Stomach smooth muscle (tissue), 2 donors: Measurements from ENCODE around the gene ALDH9A1.
"Not testable (repeated sequence)": the region's sequence is repeated elsewhere in the genome, so short reads cannot be mapped to it uniquely, and the experiment has no call there.

Source experiments
- H3K27ac ChIP-seq: one replicate; pipeline ENCODE4 v1.7.0; 2013; ENCODE audit warnings: mild to moderate bottlenecking, low read length, inconsistent platforms
- H3K27me3 ChIP-seq, 2 donors: one replicate each; pipeline ENCODE4 v1.7.0; 2013; ENCODE audit warnings: low read length in 2 of 2; ENCODE audit not compliant: insufficient read depth in 2 of 2, control insufficient read depth in 1 of 2
- H3K36me3 ChIP-seq, 2 donors: one replicate each; pipeline ENCODE4 v1.7.0; 2013; ENCODE audit warnings: low read length in 2 of 2; ENCODE audit not compliant: control insufficient read depth in 2 of 2, insufficient read depth in 2 of 2
- H3K4me1 ChIP-seq: one replicate; pipeline ENCODE4 v1.7.0; 2013; ENCODE audit warnings: low read length; ENCODE audit not compliant: control insufficient read depth, insufficient read depth
- H3K4me3 ChIP-seq, 2 donors: one replicate each; pipeline ENCODE4 v1.7.0; 2013; ENCODE audit warnings: low read length in 2 of 2
- H3K9ac ChIP-seq, 2 donors: one replicate each; pipeline ENCODE4 v1.7.0; 2013; ENCODE audit warnings: low read length in 2 of 2, mild to moderate bottlenecking in 1 of 2
- H3K9me3 ChIP-seq, 2 donors: one replicate each; pipeline ENCODE4 v1.7.0; 2013; ENCODE audit warnings: low read length in 2 of 2; ENCODE audit not compliant: control insufficient read depth in 2 of 2
- donor health status: healthy.
- donor health status: Pancreatic carcinoma.

Gene ALDH9A1

GRCh38 chr1:165697881-165698760 is at the start of gene ALDH9A1:
Gene ALDH9A1 (minus strand): TSS chr1:165698562. CDS start chr1:165698558, 4 bp downstream.
- H3K9me3 ChIP-seq, result no peaks in the 10 kb centered on the region
- no peaks in the 10 kb centered on the region for H3K27me3 ChIP-seq
- H3K36me3 ChIP-seq, result no peaks in the 10 kb centered on the region
- peak within 1 kb of the TSS; percentile 80 for H3K27ac ChIP-seq
- H3K9ac ChIP-seq, result peak within 1 kb of the TSS; percentile 78 to 92
- H3K4me3 ChIP-seq, result peak within 1 kb of the TSS; percentile 85 to 98
- H3K4me1 ChIP-seq, result peaks cover 4% of the 10 kb centered on the region

GRCh38 chr1:165747632-165748447 is 49.5 kb upstream of the ALDH9A1 start:
- no peak overlapping the region for H3K4me3 ChIP-seq
- no peak overlapping the region for H3K27ac ChIP-seq
- H3K9ac ChIP-seq, result no peak overlapping the region
- H3K4me1 ChIP-seq, result no peaks in the 10 kb centered on the region
- H3K36me3 ChIP-seq, result peaks cover 2 to 8% of the 10 kb centered on the region in 2 donors
- no peaks in the 10 kb centered on the region for H3K27me3 ChIP-seq
- H3K9me3 ChIP-seq, result no peaks in the 10 kb centered on the region

- not testable (repeated sequence) for H3K27me3 ChIP-seq, H3K27ac ChIP-seq, H3K4me1 ChIP-seq, H3K9ac ChIP-seq, H3K9me3 ChIP-seq, H3K4me3 ChIP-seq
- H3K36me3 ChIP-seq, result peaks cover 19 to 30% of the 10 kb centered on the region in 2 donors
Observed at GRCh38 chr1:165744913-165745312, 46.6 kb upstream of the ALDH9A1 start.

- Histone ChIP-seq H3K27me3 (no peaks in the 10 kb centered on the region), H3K9ac (no peak overlapping the region), H3K4me3 (no peak overlapping the region), H3K36me3 (peaks cover 22 to 30% of the 10 kb centered on the region in 2 donors), H3K4me1 (no peaks in the 10 kb centered on the region), H3K27ac (no peak overlapping the region), H3K9me3 (no peaks in the 10 kb centered on the region)
Observed at GRCh38 chr1:165742194-165742593, 43.8 kb upstream of the ALDH9A1 start.

GRCh38 chr1:165738794-165739193 is 40.4 kb upstream of the ALDH9A1 start:
- Histone ChIP-seq H3K9ac (no peak overlapping the region), H3K36me3 (peaks cover 20 to 26% of the 10 kb centered on the region in 2 donors), H3K9me3 (no peaks in the 10 kb centered on the region), H3K27me3 (no peaks in the 10 kb centered on the region), H3K4me1 (no peaks in the 10 kb centered on the region), H3K27ac (no peak overlapping the region), H3K4me3 (no peak overlapping the region)

- Histone ChIP-seq H3K27ac (no peak overlapping the region), H3K9me3 (no peaks in the 10 kb centered on the region), H3K4me3 (no peak overlapping the region), H3K36me3 (peaks cover 17 to 23% of the 10 kb centered on the region in 2 donors), H3K9ac (no peak overlapping the region), H3K4me1 (no peaks in the 10 kb centered on the region), H3K27me3 (no peaks in the 10 kb centered on the region)
Observed at GRCh38 chr1:165737196-165737595, 38.8 kb upstream of the ALDH9A1 start.

- Histone ChIP-seq H3K27me3 (no peaks in the 10 kb centered on the region), H3K9ac (no peak overlapping the region), H3K36me3 (peaks cover 3 to 5% of the 10 kb centered on the region in 2 donors), H3K4me3 (no peak overlapping the region), H3K9me3 (no peaks in the 10 kb centered on the region), H3K27ac (no peak overlapping the region), H3K4me1 (no peaks in the 10 kb centered on the region)
Observed at GRCh38 chr1:165734906-165735305, 36.5 kb upstream of the ALDH9A1 start.

GRCh38 chr1:165726841-165727240 is 28.5 kb upstream of the ALDH9A1 start:
- Histone ChIP-seq H3K4me3 (no peak overlapping the region), H3K9ac (no peak overlapping the region), H3K9me3 (no peaks in the 10 kb centered on the region), H3K27ac (no peak overlapping the region), H3K36me3 (peaks cover 20 to 23% of the 10 kb centered on the region in 2 donors), H3K4me1 (no peaks in the 10 kb centered on the region), H3K27me3 (no peaks in the 10 kb centered on the region)

GRCh38 chr1:165726169-165726568 is 27.8 kb upstream of the ALDH9A1 start:
- Histone ChIP-seq H3K27me3 (no peaks in the 10 kb centered on the region), H3K4me3 (no peak overlapping the region), H3K9me3 (no peaks in the 10 kb centered on the region), H3K27ac (no peak overlapping the region), H3K36me3 (peaks cover 20 to 23% of the 10 kb centered on the region in 2 donors), H3K9ac (no peak overlapping the region), H3K4me1 (no peaks in the 10 kb centered on the region)

- H3K27ac ChIP-seq, result no peak overlapping the region
- no peaks in the 10 kb centered on the region for H3K36me3 ChIP-seq
- H3K4me3 ChIP-seq, result no peak overlapping the region
- no peak overlapping the region for H3K9ac ChIP-seq
- no peaks in the 10 kb centered on the region for H3K4me1 ChIP-seq
- H3K27me3 ChIP-seq, result no peaks in the 10 kb centered on the region
- H3K9me3 ChIP-seq, result no peaks in the 10 kb centered on the region
Observed at GRCh38 chr1:165717918-165718515, 19.7 kb upstream of the ALDH9A1 start.
